K562 (cell line): ENCODE data around the gene GOT1. TPM values are rescaled to one million over a fixed set of nuclear protein-coding genes. Genes with fewer than 3 reads are reported as not detected.

Experiments
- CTBP1 ChIP-seq: fragments of 450-650 bp; IDR thresholded peaks from 2 replicates; pipeline ENCODE4 v1.6.1; 2016; ENCODE audit warnings: borderline replicate concordance
- EGR1 ChIP-seq: fragments of 450-650 bp; conservative IDR thresholded peaks from 2 replicates; pipeline ENCODE4 v1.6.1; 2017; ENCODE audit warnings: mild to moderate bottlenecking
- KLF16 ChIP-seq: IDR thresholded peaks from 2 replicates; pipeline ENCODE4 v1.6.1; 2016; ENCODE audit warnings: antibody characterized with exemption
- MAFG ChIP-seq: fragments of 450-650 bp; conservative IDR thresholded peaks from 2 replicates; pipeline ENCODE4 v1.6.1; 2016; ENCODE audit warnings: missing genetic modification characterization, missing compliant biosample characterization
- NFIC ChIP-seq: fragments of 450-650 bp; IDR thresholded peaks from 2 replicates; pipeline ENCODE4 v1.6.1; 2017; ENCODE audit warnings: mild to moderate bottlenecking, inconsistent platforms
- PHF20 ChIP-seq: fragments of 450-650 bp; IDR thresholded peaks from 2 replicates; pipeline ENCODE4 v1.6.1; 2018; ENCODE audit not compliant: partially characterized antibody
- RBM22 ChIP-seq: fragments of 200-400 bp; formaldehyde crosslinking; IDR thresholded peaks from 2 replicates; pipeline ENCODE4 v1.6.1; 2018; ENCODE audit warnings: low read length, low read depth; ENCODE audit not compliant: poor library complexity, severe bottlenecking
- SPI1 ChIP-seq: IDR thresholded peaks from 2 replicates; pipeline ENCODE4 v1.6.1; 2011; ENCODE audit warnings: low read depth, low read length, control low read depth, borderline replicate concordance
- U2AF2 ChIP-seq: fragments of 200-400 bp; formaldehyde crosslinking; optimal IDR thresholded peaks from 2 replicates; pipeline ENCODE3; 2017; ENCODE audit warnings: low read depth, mild to moderate bottlenecking, low read length
- ZBED1 ChIP-seq: IDR thresholded peaks from 2 replicates; pipeline ENCODE4 v1.6.1; 2014
- ZNF134 ChIP-seq: fragments of 250-450 bp; sonication (Bioruptor Pico); conservative IDR thresholded peaks from 2 replicates; pipeline ENCODE4 v1.4.0; 2020
- ZNF639 ChIP-seq, 2 experiments: fragments of 200-800 bp in 1 of 2; sonication (Bioruptor generic) in 1 of 2; sonication (generic) in 1 of 2; formaldehyde crosslinking in 1 of 2; IDR thresholded peaks in 1 of 2; conservative IDR thresholded peaks in 1 of 2; 2 replicates each; pipeline versions ENCODE4 v1.5.0 to v1.6.1; 2016 to 2020; ENCODE audit warnings: missing compliant biosample characterization in 1 of 2, missing genetic modification characterization in 1 of 2, missing genetic modification reagents in 1 of 2
- polyA plus RNA-seq, 8 experiments: library from polyadenylated mRNA; depleted of rRNA in 4 of 8; stranded (reverse) in 5 of 8; unstranded in 3 of 8; fragments of >200 nt; fragmentation: Nextera tagmentation in 2 of 8; fragmentation: Illumina TruSeq in 1 of 8; extraction: Ambion mirVana in 2 of 8; extraction: Trizol in 1 of 8; gene quantifications; 2 replicates each; pipeline versions ENCODE4 v1.2.1 to v1.2.3, GENCODE V29; 2011 to 2014; ENCODE audit warnings: inconsistent platforms in 1 of 8, missing spikeins in 1 of 8
- total RNA-seq, 7 experiments: library from RNA; depleted of rRNA in 6 of 7; stranded (reverse); fragments of >200 nt in 6 of 7; fragmentation: Illumina TruSeq in 2 of 7; extraction: Trizol in 2 of 7; gene quantifications; 2 replicates each; pipeline versions ENCODE4 v1.2.1 to v1.2.3, GENCODE V29; 2011 to 2021; ENCODE audit warnings: low replicate concordance in 1 of 7
- TF ChIP-seq, protein P1 (sequence below), 2 experiments: fragments of 450-650 bp; IDR thresholded peaks; 2 replicates each; pipeline ENCODE4 v1.6.1; 2018; ENCODE audit warnings: mild to moderate bottlenecking in 2 of 2, low read depth in 1 of 2; ENCODE audit not compliant: partially characterized antibody in 2 of 2
- TF ChIP-seq, protein P2 (sequence below): sonication (generic); IDR thresholded peaks from 2 replicates; pipeline ENCODE4 v1.6.1; 2016

Gene GOT1
- total and polyA plus RNA-seq, 9 of the 15 experiments (the other 6 are each of a cell fraction or from before 2014, with no cell fraction given) = 55.7 to 166 (median 75.4) TPM

DNA sequence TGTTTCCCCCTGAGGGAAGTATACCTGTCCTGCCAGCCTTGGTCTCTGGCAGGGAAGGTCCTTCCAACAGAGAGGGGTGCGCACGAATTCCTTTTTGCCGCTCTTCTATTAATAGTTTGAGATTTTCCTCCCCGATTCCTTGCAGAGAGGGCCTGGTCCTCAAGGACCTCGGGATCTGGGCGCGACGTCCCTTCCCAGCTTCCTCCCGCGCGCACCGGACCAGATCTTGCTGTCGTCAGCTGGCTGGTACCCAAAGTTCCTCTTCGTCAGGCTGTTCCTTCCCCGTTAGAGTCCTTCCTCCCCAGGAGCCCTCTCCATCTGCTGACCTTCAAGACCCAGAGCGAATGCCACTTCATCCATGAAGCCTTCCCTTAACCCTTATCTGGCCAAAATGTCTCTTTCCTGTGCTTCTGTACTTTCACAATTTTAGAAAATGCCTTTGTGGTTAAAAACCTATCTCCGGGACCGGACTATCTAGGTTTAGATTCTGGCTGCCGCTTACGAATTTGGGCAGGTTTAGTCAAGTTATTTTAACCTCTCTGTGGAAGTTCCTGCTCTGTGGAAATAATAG, 851 bp upstream of the GOT1 start (continued):
- TF ChIP-seq, protein P1, sequence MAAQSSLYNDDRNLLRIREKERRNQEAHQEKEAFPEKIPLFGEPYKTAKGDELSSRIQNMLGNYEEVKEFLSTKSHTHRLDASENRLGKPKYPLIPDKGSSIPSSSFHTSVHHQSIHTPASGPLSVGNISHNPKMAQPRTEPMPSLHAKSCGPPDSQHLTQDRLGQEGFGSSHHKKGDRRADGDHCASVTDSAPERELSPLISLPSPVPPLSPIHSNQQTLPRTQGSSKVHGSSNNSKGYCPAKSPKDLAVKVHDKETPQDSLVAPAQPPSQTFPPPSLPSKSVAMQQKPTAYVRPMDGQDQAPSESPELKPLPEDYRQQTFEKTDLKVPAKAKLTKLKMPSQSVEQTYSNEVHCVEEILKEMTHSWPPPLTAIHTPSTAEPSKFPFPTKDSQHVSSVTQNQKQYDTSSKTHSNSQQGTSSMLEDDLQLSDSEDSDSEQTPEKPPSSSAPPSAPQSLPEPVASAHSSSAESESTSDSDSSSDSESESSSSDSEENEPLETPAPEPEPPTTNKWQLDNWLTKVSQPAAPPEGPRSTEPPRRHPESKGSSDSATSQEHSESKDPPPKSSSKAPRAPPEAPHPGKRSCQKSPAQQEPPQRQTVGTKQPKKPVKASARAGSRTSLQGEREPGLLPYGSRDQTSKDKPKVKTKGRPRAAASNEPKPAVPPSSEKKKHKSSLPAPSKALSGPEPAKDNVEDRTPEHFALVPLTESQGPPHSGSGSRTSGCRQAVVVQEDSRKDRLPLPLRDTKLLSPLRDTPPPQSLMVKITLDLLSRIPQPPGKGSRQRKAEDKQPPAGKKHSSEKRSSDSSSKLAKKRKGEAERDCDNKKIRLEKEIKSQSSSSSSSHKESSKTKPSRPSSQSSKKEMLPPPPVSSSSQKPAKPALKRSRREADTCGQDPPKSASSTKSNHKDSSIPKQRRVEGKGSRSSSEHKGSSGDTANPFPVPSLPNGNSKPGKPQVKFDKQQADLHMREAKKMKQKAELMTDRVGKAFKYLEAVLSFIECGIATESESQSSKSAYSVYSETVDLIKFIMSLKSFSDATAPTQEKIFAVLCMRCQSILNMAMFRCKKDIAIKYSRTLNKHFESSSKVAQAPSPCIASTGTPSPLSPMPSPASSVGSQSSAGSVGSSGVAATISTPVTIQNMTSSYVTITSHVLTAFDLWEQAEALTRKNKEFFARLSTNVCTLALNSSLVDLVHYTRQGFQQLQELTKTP (IDR thresholded peaks at IDR 0.05; ENCODE audit: low read depth in 1 of 2, partially characterized antibody in 2 of 2) = peak in 1 of 2 experiments; percentile 48
- TF ChIP-seq, protein P2, sequence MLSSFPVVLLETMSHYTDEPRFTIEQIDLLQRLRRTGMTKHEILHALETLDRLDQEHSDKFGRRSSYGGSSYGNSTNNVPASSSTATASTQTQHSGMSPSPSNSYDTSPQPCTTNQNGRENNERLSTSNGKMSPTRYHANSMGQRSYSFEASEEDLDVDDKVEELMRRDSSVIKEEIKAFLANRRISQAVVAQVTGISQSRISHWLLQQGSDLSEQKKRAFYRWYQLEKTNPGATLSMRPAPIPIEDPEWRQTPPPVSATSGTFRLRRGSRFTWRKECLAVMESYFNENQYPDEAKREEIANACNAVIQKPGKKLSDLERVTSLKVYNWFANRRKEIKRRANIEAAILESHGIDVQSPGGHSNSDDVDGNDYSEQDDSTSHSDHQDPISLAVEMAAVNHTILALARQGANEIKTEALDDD = peak; percentile 67; the same call in 1 of the 2 replicates
- TF ChIP-seq CTBP1 = peak; percentile 61
- TF ChIP-seq MAFG (tag) = no peak
- TF ChIP-seq SPI1 = peak; percentile 25; the same call in 1 of the 2 replicates
- TF ChIP-seq EGR1 = no peak
- TF ChIP-seq PHF20 = no peak
- no peak for TF ChIP-seq ZBED1
- no peak for TF ChIP-seq U2AF2
- no peak for TF ChIP-seq ZNF134 (CRISPR knock-in tag)
- no peak for TF ChIP-seq KLF16
- TF ChIP-seq NFIC = 0 out of 2 replicates have a peak, but pooled peaks have one; percentile 37
- TF ChIP-seq ZNF639 (CRISPR knock-in tag; conservative IDR thresholded peaks at IDR 0.05 in 1 of 2, IDR thresholded peaks at IDR 0.05 in 1 of 2) = 0 out of 4 replicates have a peak, but pooled peaks of 1 of the 2 experiments have one; percentile 5
- TF ChIP-seq RBM22 = no peak
